ENCODE measurements around the gene CEND1.
"Not testable (repeated sequence)": the region's sequence is repeated elsewhere in the genome, so short reads cannot be mapped to it uniquely, and the experiment has no call there.

The CEND1 gene

GRCh38 chr11:763549-764321 is 26.2 kb downstream of the CEND1 start:
- DNase-seq (ENCODE audit: low spot score), result no peak

DNA sequence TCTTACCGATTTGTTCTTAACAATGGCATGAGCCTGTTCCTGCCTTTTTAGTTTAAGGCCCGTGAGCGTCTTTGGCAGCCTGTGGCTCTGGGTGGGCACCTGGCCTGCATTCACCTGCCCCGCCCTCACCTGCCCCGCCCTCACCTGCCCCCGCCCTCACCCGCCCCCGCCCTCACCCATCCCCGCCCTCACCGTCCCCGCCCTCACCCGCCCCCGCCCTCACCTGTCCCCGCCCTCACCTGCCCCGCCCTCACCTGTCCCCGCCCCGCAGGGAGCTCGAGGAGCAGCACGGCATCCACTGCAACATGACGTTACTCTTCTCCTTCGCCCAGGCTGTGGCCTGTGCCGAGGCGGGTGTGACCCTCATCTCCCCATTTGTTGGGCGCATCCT is 26.8 kb downstream of the CEND1 start:
- no peak for DNase-seq (ENCODE audit: low spot score)

- peak; percentile 83 for DNase-seq (ENCODE audit: low spot score)
Observed at GRCh38 chr11:762421-763072, 27.3 kb downstream of the CEND1 start.

- no peak for DNase-seq (ENCODE audit: low spot score)
Observed at GRCh38 chr11:761526-762108, 28.3 kb downstream of the CEND1 start.

GRCh38 chr11:760236-760635 is 29.7 kb downstream of the CEND1 start:
- no peak for DNase-seq (ENCODE audit: low spot score)

DNA sequence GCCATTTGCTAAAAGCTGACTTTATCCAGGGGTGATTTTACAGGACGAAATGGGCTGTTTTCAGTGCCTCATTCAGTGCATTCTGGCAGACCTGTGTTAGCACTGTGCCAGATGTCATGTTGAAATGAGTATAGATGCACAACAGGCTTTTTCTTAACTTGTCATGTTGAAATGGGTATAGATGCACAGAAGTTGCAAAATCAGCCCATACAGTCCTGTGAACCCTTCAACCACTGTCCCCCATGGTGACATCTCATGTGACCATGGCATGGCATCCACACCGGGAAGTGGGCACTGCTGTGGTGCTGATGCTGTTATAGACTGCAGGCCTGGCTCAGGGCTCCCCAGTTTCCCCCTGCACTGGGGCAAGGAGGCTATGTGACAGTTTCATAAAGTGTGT is 40.2 kb downstream of the CEND1 start:
- no peak for DNase-seq (ENCODE audit: low spot score)

DNA sequence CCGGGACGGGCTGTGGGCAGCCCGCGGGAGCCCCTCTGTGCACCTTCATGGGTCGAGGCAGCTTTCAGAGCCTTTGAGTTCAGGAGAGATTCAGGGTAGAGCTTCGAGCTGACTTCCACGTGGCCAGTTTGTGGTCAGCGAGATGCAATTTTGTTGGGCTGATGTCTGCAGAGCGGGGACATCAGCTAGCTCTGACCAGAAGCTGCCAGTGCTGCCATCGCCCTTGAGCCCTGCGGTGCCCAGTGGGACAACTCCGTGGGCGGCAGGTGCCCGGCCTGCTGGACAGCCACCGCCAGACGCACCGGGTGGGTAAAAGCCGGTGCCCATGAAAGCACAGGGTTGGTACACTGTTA is 41.9 kb downstream of the CEND1 start:
- no peak for DNase-seq (ENCODE audit: low spot score)

DNA sequence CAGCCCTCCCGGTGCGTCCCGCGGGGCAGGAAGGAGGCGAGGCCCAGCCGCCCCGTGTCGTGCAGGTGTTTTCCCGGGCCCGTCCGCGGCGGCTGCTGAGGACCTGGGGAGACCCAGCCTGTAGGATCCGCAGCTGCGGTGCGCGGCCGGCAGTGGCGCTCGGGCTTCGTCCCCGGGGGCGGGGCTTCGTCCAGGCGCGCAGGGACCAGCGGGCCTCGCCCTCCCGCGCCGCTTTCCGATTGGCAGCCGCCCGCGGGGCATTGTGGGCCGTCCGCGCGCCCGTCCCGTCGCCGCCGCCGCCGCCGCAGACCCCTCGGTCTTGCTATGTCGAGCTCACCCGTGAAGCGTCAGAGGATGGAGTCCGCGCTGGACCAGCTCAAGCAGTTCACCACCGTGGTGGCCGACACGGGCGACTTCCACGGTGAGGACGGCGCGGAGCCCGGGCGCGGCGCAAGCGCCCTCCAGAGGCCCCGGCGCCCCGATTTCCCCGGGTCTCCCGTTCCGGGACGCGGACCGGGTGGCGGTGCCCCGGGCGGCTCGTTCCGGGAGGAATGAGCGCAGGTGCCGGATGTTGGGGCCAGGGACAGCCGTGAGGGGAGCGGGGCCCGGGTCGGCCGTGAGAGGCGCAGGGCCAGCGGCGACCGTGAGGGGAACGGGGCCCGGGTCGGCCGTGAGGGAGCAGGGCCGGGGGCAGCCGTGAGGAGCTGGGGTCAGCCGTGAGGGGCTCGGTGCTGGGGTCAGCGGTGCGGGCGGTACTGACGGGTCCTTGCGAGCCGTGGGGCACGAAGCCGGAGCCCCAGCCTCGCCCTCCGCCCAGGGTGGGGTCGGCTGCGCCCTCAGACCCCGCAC is 42.5 kb downstream of the CEND1 start, which contains the start of gene TALDO1:
TSS of gene TALDO1 (plus strand) at position 307 of the 849 bp plus-strand sequence. CDS start at position 325, 18 bp downstream.
- DNase-seq (ENCODE audit: low spot score), result peak; percentile 94

- peak; percentile 76 for DNase-seq (ENCODE audit: low spot score)
Observed at GRCh38 chr11:746289-747157, 43.4 kb downstream of the CEND1 start.

GRCh38 chr11:745428-745827 is 44.5 kb downstream of the CEND1 start:
- DNase-seq (ENCODE audit: low spot score), result no peak

- no peak for DNase-seq (ENCODE audit: low spot score)
Observed at GRCh38 chr11:742571-743201, 47.2 kb downstream of the CEND1 start.

- no peak for DNase-seq (ENCODE audit: low spot score)
Observed at GRCh38 chr11:742156-742546, 47.7 kb downstream of the CEND1 start.

- DNase-seq (ENCODE audit: low spot score), result not testable (repeated sequence)
Observed at GRCh38 chr11:737899-738298, 52.0 kb downstream of the CEND1 start.

GRCh38 chr11:737366-737765 is 52.5 kb downstream of the CEND1 start:
- peak; percentile 62 for DNase-seq (ENCODE audit: low spot score)
